Spleen (tissue), 11 donors: ENCODE data around the gene TNXB. TPM values are rescaled to one million over a fixed set of nuclear protein-coding genes. Genes with fewer than 3 reads are reported as not detected.

Experiments
- DNase-seq: peaks from one replicate; pipeline ENCODE4 v3.0.0-alpha.2; 2020
- H3K27ac ChIP-seq, 8 donors: fragments of 200-600 bp; sonication (generic) in 7 of 8; 1 replicate in 4 of 8; 2 replicates in 4 of 8; pipeline versions ENCODE4 v1.5.0 to v1.8.0; 2016 to 2021; ENCODE audit warnings: inconsistent platforms in 4 of 8, mild to moderate bottlenecking in 4 of 8, moderate library complexity in 1 of 8
- H3K27me3 ChIP-seq, 7 donors: fragments of 200-600 bp; sonication (generic) in 6 of 7; replicated peaks in 1 of 7; 1 replicate in 4 of 7; 2 replicates in 3 of 7; pipeline versions ENCODE4 v1.5.0 to v1.8.0; 2016 to 2021; ENCODE audit warnings: inconsistent platforms in 3 of 7, mild to moderate bottlenecking in 1 of 7
- H3K36me3 ChIP-seq, 6 donors: fragments of 200-600 bp; sonication (generic) in 5 of 6; 1 replicate in 4 of 6; 2 replicates in 2 of 6; pipeline versions ENCODE4 v1.5.0 to v1.8.0; 2016 to 2021; ENCODE audit warnings: inconsistent platforms in 2 of 6
- H3K4me1 ChIP-seq, 6 donors: fragments of 200-600 bp; sonication (generic) in 5 of 6; 1 replicate in 3 of 6; 2 replicates in 3 of 6; pipeline versions ENCODE4 v1.5.0 to v1.8.0; 2016 to 2021; ENCODE audit warnings: inconsistent platforms in 3 of 6
- H3K4me3 ChIP-seq, 8 donors: fragments of 200-600 bp; sonication (generic) in 7 of 8; 1 replicate in 4 of 8; 2 replicates in 4 of 8; pipeline versions ENCODE4 v1.5.0 to v1.8.0; 2016 to 2021; ENCODE audit warnings: inconsistent platforms in 4 of 8, mild to moderate bottlenecking in 4 of 8, moderate library complexity in 2 of 8
- H3K9me3 ChIP-seq, 8 donors: fragments of 200-600 bp; sonication (generic) in 7 of 8; 1 replicate in 4 of 8; 2 replicates in 4 of 8; pipeline versions ENCODE4 v1.5.0 to v1.8.0; 2016 to 2021; ENCODE audit warnings: inconsistent platforms in 4 of 8
- POLR2A ChIP-seq, 3 donors: fragments of 450-650 bp; IDR thresholded peaks; one replicate each; pipeline ENCODE4 v1.5.1; 2017; ENCODE audit warnings: antibody characterized with exemption in 3 of 3, mild to moderate bottlenecking in 1 of 3
- POLR2AphosphoS5 ChIP-seq, 3 donors: sonication (generic); formaldehyde crosslinking; IDR thresholded peaks; one replicate each; pipeline ENCODE4 v1.5.1; 2017; ENCODE audit warnings: antibody characterized with exemption in 3 of 3
- WGBS, 5 donors: extraction: QIAGEN DNeasy Blood & Tissue Kit in 3 of 5; methylation state at CpG; one replicate each; pipeline versions ENCODE4 v1.1.5 to v1.1.7; 2013 to 2018; 5-methylcytosine and 5-hydroxymethylcytosine counted together
- intact Hi-C: fragments of 100-400 bp; cut with DNase I; formaldehyde crosslinking; loops from one replicate; pipeline ENCODE4 v1.15.0; 2023; ENCODE audit warnings: low total_unique reads
- polyA plus RNA-seq, 3 donors: library from polyadenylated mRNA; stranded (reverse); fragments of 200-250 nt; gene quantifications; one replicate each; pipeline ENCODE4 v1.2.1, GENCODE V29; 2013
- total RNA-seq, 7 donors: library from RNA; depleted of rRNA in 3 of 7; stranded (reverse); fragments of >200 nt in 3 of 7; fragmentation: NEBNext Ultra II Directional in 4 of 7; extraction: Animal tissue kit (Norgen Biotek cat#: 25700) in 4 of 7; gene quantifications; one replicate each; pipeline versions ENCODE4 v1.1.0 to v1.2.1, GENCODE V29; 2016 to 2021
- TF ChIP-seq, protein P1 (sequence below), 11 experiments: fragments of 200-600 bp in 7 of 11; fragments of 450-650 bp in 4 of 11; sonication (generic) in 4 of 11; IDR thresholded peaks in 8 of 11; conservative IDR thresholded peaks in 3 of 11; 1 replicate in 7 of 11; 2 replicates in 4 of 11; pipeline versions ENCODE4 v1.4.0 to v1.8.0; 2016 to 2021; ENCODE audit warnings: antibody characterized with exemption in 11 of 11, inconsistent platforms in 4 of 11, mild to moderate bottlenecking in 1 of 11
- donor health status: healthy with polysubstance abuse.
- donor health status: DM: no; HTN: no; CAD: no; lungs with moderate emphysema.
- donor health status: DM: no; HTN: no; CAD: no.
- donor health status: Bipolar disorder and iron deficiency.
- donor health status: healthy.
- donor health status: DM: no; HTN: no; CAD: no.
- donor health status: DM: yes; HTN: yes; CAD: no.

Gene TNXB
- total and polyA plus RNA-seq, 10 donors: 13.7 to 117 (median 63.3) TPM

DNA sequence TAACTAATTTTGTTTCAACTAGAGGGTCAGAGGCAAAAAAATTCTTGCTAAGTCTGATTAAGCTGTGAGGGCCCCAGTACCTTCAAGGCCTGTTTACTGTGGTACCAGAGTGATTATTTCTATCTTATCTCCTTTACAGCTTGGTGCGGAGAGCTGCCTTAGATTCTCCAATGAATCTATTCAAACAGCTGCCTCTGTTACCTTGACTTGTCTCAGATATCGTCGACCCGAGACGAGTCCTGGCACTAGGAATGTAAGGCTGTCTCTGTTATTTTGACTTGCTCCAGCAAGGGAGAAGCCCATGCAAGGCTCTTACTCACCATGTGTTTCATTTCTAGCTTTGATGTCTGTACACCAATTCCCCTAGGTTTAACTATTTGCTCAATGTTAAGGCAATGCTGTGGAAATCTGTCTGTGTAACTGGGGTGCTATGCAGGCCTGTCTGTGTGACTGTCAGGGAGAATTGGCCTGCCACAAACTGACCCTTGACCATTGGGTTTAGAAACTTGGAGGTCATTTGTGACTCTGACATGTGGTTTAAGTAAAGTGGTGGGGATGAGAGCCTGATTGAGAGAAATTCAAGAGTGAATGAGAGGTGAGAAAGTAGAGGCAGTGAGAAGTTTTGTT lies 31.4 kb upstream of the TNXB start:
- Histone ChIP-seq H3K4me1 (no peaks in the 10 kb centered on the region), H3K27ac (no peak overlapping the region), H3K27me3 (no peaks in the 10 kb centered on the region), H3K9me3 (no peaks in the 10 kb centered on the region), H3K4me3 (no peak overlapping the region), H3K36me3 (no peaks in the 10 kb centered on the region)
- DNase-seq: no peak
- TF ChIP-seq, protein P1, sequence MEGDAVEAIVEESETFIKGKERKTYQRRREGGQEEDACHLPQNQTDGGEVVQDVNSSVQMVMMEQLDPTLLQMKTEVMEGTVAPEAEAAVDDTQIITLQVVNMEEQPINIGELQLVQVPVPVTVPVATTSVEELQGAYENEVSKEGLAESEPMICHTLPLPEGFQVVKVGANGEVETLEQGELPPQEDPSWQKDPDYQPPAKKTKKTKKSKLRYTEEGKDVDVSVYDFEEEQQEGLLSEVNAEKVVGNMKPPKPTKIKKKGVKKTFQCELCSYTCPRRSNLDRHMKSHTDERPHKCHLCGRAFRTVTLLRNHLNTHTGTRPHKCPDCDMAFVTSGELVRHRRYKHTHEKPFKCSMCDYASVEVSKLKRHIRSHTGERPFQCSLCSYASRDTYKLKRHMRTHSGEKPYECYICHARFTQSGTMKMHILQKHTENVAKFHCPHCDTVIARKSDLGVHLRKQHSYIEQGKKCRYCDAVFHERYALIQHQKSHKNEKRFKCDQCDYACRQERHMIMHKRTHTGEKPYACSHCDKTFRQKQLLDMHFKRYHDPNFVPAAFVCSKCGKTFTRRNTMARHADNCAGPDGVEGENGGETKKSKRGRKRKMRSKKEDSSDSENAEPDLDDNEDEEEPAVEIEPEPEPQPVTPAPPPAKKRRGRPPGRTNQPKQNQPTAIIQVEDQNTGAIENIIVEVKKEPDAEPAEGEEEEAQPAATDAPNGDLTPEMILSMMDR (IDR thresholded peaks at IDR 0.05 in 8 of 11, conservative IDR thresholded peaks at IDR 0.05 in 3 of 11): no peak
- no peak for TF ChIP-seq POLR2A (IDR thresholded peaks at IDR 0.05)
- TF ChIP-seq POLR2AphosphoS5 (IDR thresholded peaks at IDR 0.05): no peak
- intact Hi-C loops: no loop called here
- 55 to 88% (median 75%) methylated on average over 5 of the region's 5 CpGs for WGBS, 5 donors

DNA sequence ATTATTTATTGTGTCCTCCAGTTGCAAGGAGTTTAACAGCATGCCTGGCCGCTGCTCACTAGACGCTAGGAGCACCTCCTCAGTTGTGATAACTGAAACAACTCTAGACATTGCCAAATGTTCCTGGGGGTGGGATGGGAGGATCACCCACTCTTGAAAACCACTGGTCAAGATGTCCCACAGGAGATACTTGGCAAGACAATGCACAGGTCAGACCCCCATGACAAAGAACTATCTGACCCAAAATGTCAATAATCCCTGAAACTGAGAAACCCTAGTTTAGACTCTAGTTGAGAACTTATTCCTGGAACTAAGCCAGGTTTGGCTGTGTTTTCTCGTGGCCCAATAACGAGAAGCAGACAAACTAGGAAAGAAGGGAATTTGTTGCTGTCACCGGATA lies 30.5 kb upstream of the TNXB start:
- DNase-seq: no peak
- TF ChIP-seq, protein P1 (IDR thresholded peaks at IDR 0.05 in 8 of 11, conservative IDR thresholded peaks at IDR 0.05 in 3 of 11): no peak

DNA sequence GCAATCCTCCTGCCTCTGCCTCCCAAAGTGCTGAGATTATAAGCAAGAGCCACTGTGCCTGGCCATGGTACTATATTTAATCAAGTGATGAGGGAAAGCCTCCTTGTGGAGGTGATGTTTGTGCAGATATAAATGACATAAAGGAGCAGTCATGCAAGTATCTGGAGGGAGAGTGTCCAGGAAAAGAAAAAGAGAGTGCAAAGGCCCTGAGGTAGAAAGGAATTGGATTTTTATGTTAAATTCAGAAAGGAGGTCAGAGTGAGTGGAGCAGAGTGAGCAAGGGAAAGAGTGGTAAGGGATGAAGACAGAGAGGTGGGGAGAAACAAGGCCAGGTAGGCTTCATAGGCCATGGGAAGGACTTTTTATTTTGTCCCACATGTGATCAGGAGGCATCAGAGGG lies 28.3 kb upstream of the TNXB start:
- intact Hi-C loops: no loop called here

More for the DNA sequence above, 30.5 kb upstream of the TNXB start:
- 69 to 89% (median 79%) methylated on average over 5 of the region's 5 CpGs for WGBS, 5 donors
- Histone ChIP-seq H3K27me3 (no peaks in the 10 kb centered on the region), H3K4me1 (no peaks in the 10 kb centered on the region), H3K9me3 (no peaks in the 10 kb centered on the region), H3K4me3 (no peak overlapping the region), H3K36me3 (no peaks in the 10 kb centered on the region), H3K27ac (no peak overlapping the region)
- intact Hi-C loops: no loop called here

DNA sequence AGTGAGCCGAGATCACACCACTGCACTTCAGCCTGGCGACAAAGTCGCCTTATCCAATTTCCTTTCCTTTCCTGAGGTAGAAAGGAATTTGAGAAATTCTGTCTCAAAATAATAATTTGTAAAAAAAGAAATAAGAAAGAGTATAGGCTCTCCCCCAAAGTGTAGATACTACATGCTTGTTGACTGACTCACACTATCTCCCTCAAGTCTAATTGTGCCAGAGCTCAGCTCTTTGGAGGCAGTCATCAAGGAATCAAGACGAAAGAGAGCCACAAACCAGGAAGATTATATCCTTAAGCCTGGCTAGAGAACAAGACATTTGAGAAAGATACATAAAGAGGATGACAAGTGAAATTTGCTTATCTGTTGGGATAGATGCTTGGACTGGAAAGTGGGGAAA lies 24.6 kb upstream of the TNXB start:
- 86 to 91% (median 88%) methylated on average over 4 of the region's 4 CpGs for whole genome bisulfite sequencing, 5 donors
- no peak overlapping the region for H3K4me3 ChIP-seq
- H3K36me3 ChIP-seq: no peaks in the 10 kb centered on the region
- no peak overlapping the region for H3K27ac ChIP-seq
- TF ChIP-seq POLR2AphosphoS5 (IDR thresholded peaks at IDR 0.05) (no peak), POLR2A (IDR thresholded peaks at IDR 0.05) (no peak)
- TF ChIP-seq, protein P1 (IDR thresholded peaks at IDR 0.05 in 8 of 11, conservative IDR thresholded peaks at IDR 0.05 in 3 of 11): no peak
- H3K27me3 ChIP-seq: no peaks in the 10 kb centered on the region
- intact Hi-C loops: no loop called here
- DNase-seq: no peak
- H3K4me1 ChIP-seq: peaks cover 8 to 19% (median 15%) of the 10 kb centered on the region in 6 donors
- no peaks in the 10 kb centered on the region for H3K9me3 ChIP-seq

More for the DNA sequence above, 28.3 kb upstream of the TNXB start:
- Histone ChIP-seq H3K9me3 (no peaks in the 10 kb centered on the region), H3K27me3 (no peaks in the 10 kb centered on the region), H3K4me3 (no peak overlapping the region), H3K27ac (no peak overlapping the region), H3K36me3 (no peaks in the 10 kb centered on the region), H3K4me1 (no peaks in the 10 kb centered on the region)
- DNase-seq: no peak
- TF ChIP-seq, protein P1 (IDR thresholded peaks at IDR 0.05 in 8 of 11, conservative IDR thresholded peaks at IDR 0.05 in 3 of 11): no peak
